ENCODE data around the gene MYH10.

The MYH10 gene

GRCh38 chr17:8476741-8477140 is 153.8 kb downstream of the MYH10 start:
- no peak for DNase-seq (ENCODE audit: low read depth in 1 of 2, low spot score in 1 of 2)

- no peak for DNase-seq (ENCODE audit: low read depth in 1 of 2, low spot score in 1 of 2)
Measured at GRCh38 chr17:8475781-8476180, 154.7 kb downstream of the MYH10 start.

- DNase-seq (ENCODE audit: low read depth in 1 of 2, low spot score in 1 of 2), result no peak
Measured at GRCh38 chr17:8475227-8475626, 155.3 kb downstream of the MYH10 start.

GRCh38 chr17:8474826-8475225 is 155.7 kb downstream of the MYH10 start:
- DNase-seq (ENCODE audit: low read depth in 1 of 2, low spot score in 1 of 2), result no peak

- no peak for DNase-seq (ENCODE audit: low read depth in 1 of 2, low spot score in 1 of 2)
Measured at GRCh38 chr17:8473451-8474192, 156.9 kb downstream of the MYH10 start.

GRCh38 chr17:8472663-8473062 is 157.9 kb downstream of the MYH10 start:
- DNase-seq (ENCODE audit: low read depth in 1 of 2, low spot score in 1 of 2), result no peak

- no peak for DNase-seq (ENCODE audit: low read depth in 1 of 2, low spot score in 1 of 2)
Measured at GRCh38 chr17:8470447-8471047, 160.0 kb downstream of the MYH10 start.

GRCh38 chr17:8469964-8470363 is 160.6 kb downstream of the MYH10 start:
- DNase-seq (ENCODE audit: low read depth in 1 of 2, low spot score in 1 of 2), result no peak

GRCh38 chr17:8468980-8469379 is 161.5 kb downstream of the MYH10 start:
- DNase-seq (ENCODE audit: low read depth in 1 of 2, low spot score in 1 of 2), result no peak

GRCh38 chr17:8468127-8468526 is 162.4 kb downstream of the MYH10 start:
- DNase-seq (ENCODE audit: low read depth in 1 of 2, low spot score in 1 of 2), result no peak

- DNase-seq (ENCODE audit: low read depth in 1 of 2, low spot score in 1 of 2), result no peak
Measured at GRCh38 chr17:8467527-8467926, 163.0 kb downstream of the MYH10 start.

- no peak for DNase-seq (ENCODE audit: low read depth in 1 of 2, low spot score in 1 of 2)
Measured at GRCh38 chr17:8466873-8467272, 163.7 kb downstream of the MYH10 start.

GRCh38 chr17:8466456-8466855 is 164.1 kb downstream of the MYH10 start:
- DNase-seq (ENCODE audit: low read depth in 1 of 2, low spot score in 1 of 2), result no peak

- no peak for DNase-seq (ENCODE audit: low read depth in 1 of 2, low spot score in 1 of 2)
Measured at GRCh38 chr17:8465759-8466158, 164.8 kb downstream of the MYH10 start.

- DNase-seq (ENCODE audit: low read depth in 1 of 2, low spot score in 1 of 2), result no peak
Measured at GRCh38 chr17:8465356-8465755, 165.2 kb downstream of the MYH10 start.

GRCh38 chr17:8464941-8465340 is 165.6 kb downstream of the MYH10 start:
- DNase-seq (ENCODE audit: low read depth in 1 of 2, low spot score in 1 of 2), result no peak

- DNase-seq (ENCODE audit: low read depth in 1 of 2, low spot score in 1 of 2), result no peak
Measured at GRCh38 chr17:8463099-8463498, 167.4 kb downstream of the MYH10 start.

- DNase-seq (ENCODE audit: low read depth in 1 of 2, low spot score in 1 of 2), result no peak
Measured at GRCh38 chr17:8462564-8462963, 168.0 kb downstream of the MYH10 start.

- no peak for DNase-seq (ENCODE audit: low read depth in 1 of 2, low spot score in 1 of 2)
Measured at GRCh38 chr17:8459831-8460230, 170.7 kb downstream of the MYH10 start.

- DNase-seq (ENCODE audit: low read depth in 1 of 2, low spot score in 1 of 2), result no peak
Measured at GRCh38 chr17:8459107-8459506, 171.4 kb downstream of the MYH10 start.

GRCh38 chr17:8458128-8458527 is 172.4 kb downstream of the MYH10 start:
- DNase-seq (ENCODE audit: low read depth in 1 of 2, low spot score in 1 of 2), result no peak

- no peak for DNase-seq (ENCODE audit: low read depth in 1 of 2, low spot score in 1 of 2)
Measured at GRCh38 chr17:8455665-8456209, 174.8 kb downstream of the MYH10 start.

GRCh38 chr17:8453326-8453725 is 177.2 kb downstream of the MYH10 start:
- no peak for DNase-seq (ENCODE audit: low read depth in 1 of 2, low spot score in 1 of 2)
